Amniotic epithelial cell (primary cell): ENCODE measurements around the gene RFPL1.

Experiments used
- DNase-seq: peaks from one replicate; pipeline ENCODE4 v3.0.0-alpha.2; 2010; ENCODE audit warnings: low read depth

The RFPL1 gene

DNA sequence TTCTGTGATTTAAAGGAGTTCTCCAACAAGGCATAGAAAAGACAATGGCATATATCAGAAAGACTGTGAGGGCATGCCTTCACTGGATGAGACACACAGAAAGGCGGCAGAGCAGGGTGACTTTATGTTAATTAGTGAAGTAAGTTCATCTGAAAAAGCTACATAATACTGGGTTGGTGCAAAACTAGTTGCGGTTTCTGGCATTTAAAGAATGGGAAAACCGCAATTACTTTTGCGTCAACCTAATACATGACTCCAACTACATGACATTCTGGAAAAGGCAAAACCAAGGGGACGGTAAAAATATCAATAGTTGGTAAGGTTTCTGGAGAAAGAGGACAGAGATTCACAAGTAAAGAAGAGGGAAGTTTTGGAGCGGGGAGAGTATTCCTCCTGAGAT is 5.1 kb downstream of the RFPL1 start:
- DNase-seq = peak; percentile 43

DNA sequence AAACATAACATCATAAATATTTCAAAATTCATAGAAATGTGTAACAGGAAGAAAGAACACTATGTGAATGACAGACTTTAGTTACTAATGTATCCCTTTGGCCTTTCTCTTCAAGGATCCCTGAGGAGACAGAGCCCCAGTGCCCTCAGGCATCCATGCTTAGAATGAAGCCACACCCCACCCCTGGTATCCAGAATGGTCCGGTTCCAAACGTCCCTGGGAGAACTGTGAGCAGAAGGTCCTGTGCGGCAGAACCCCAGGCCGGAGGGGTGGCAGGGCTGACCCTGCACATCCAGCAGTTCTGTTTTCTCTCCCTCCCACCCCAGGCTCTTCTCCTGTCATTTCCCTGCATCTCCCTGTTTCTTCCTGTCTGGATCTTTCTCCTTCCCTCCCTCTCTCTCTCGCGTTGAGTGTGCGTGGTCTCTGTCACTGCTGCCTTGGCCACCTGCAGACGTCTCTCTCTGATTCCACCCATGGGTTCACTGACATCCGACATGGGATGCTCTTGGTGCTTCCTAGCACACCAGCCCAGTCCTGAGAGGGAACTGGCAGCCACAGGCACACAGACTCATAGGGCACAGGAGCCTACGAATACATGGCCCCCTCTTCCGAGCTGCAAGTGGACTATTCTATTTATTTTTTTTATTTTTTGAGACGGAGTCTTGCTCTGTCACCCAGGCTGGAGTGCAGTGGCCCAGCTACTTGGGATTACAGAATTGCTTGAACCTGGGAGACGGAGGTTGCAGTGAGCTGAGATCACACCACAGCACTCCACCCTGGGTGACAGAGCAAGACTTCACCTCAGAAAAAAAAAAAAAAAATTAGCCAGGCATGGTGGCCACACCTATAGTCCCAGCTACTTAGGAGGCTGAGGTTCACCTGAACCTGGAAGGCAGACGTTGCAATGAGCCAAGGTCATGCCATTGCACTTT is 5.7 kb downstream of the RFPL1 start:
- no peak for DNase-seq

DNA sequence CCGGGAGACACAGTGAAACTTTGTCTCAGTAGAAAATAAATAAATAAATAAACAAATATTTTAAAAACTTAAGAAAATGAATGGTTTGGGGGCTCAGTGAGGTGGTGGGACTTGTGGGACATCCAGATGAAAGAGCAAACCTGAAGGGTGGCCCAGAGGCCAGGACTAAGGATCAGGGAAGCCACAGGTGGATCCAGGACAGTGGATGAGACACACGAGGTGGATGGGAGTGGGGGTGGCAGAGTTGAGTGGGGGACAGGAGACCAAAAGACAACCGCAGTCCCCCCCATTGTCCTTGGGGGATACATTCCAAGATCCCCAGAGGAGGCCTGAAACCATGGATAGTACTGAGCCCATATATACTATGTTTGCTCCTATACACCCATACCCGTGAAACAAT is 7.1 kb downstream of the RFPL1 start:
- no peak for DNase-seq

DNA sequence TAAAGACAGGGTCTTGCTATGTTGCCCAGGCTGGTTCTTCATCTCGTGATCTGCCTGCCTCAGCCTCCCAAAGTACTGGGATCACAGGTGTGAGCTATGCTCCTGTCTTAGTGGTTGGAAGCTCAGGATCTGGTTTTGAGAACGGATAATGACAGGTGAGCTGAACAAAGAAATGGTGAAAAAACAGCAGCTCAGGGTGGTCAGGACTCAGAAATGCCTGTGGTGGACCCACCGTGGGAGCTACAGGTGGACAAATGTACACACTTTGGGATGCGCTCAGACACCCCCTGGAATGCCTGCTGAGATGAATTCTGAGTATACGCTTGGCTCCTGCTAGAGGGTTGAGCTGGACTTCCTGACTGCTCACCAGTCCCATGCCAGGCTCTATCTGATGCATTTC is 9.5 kb downstream of the RFPL1 start:
- DNase-seq = no peak

DNA sequence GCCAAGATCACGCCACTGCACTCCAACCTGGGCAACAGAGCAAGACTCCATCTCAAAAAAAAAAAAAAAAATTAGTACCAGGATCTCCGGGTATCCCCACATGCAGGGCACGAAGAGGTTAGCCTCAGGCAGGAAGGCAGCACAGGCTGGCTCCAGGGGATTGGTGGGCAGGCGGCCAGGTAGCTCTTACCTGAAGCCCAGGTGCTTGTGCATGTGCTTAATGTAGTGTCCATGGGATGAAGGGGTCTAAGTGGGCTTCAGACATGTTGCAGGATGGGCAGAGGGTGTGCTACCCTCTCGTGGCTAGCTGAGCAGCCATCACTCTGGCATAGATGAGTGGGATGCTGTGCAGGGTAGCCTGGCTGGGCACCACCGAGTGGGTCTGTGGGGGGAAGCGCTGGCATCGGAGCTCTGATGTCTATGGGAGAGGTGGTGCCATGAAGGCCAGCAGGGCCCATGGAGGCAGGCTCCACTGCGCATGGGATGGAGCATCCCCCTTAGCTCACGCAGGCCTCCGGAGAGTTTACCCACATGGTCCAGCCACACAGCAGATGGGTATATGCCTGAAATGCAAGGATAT is 11.0 kb downstream of the RFPL1 start:
- DNase-seq = no peak

DNA sequence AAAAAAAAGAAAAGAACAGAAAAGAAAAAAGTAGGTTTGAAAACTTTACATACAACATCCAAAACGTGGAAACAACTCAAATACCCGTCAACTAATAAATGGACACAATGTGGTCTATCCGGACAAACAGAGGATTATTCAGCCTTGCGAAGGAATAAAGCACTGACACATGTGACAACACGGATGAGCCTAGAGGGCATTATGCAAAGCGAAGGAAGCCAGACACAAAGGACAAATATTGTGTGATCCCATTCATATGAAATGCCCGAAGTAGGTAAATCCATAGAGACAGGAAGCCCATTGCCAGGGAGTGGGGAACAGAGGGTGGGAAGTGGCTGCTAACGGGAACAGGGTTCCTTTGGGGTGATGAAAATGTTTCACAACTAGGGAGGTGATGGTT is 11.8 kb downstream of the RFPL1 start:
- no peak for DNase-seq

DNA sequence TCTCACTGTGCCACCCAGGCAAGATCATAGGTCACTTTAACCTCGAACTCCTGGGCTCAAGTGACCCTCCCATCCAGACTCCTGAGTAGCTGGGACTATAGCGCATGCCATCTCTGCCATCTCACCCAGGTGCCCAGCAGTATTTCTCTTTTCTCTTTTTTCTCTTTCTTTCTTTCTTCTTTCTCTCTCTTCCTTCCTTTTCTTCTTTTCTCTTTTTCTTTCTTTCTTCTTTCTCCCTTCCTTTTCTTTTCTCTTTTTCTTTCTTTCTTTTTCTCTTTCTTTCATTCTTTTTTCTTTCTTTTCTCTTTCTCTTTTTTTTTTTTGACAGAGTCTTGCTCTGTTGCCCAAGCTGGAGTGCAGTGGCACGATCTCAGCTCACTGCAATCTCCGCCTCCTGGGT is 13.5 kb downstream of the RFPL1 start:
- DNase-seq = no peak

DNA sequence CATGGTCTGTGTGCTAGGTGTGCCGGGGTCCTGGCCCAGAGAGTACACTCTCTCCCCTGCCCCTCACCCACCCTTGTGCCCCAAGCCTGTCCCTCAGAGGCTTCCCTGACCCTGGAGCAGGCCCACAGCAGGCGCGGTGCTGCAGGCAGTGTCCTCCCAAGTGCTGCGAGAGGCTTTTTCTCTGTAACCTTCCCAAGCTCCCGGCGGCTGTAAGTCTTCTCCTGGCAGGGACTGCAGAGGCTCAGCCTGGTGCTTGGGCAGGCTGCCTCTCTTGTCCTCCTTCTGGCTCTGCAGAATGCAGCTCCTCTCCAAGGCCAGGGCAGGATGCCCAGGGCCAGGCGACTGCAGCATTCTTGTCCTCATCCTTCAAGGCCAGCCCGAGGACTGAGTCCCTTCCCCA is 15.9 kb downstream of the RFPL1 start:
- DNase-seq = no peak

DNA sequence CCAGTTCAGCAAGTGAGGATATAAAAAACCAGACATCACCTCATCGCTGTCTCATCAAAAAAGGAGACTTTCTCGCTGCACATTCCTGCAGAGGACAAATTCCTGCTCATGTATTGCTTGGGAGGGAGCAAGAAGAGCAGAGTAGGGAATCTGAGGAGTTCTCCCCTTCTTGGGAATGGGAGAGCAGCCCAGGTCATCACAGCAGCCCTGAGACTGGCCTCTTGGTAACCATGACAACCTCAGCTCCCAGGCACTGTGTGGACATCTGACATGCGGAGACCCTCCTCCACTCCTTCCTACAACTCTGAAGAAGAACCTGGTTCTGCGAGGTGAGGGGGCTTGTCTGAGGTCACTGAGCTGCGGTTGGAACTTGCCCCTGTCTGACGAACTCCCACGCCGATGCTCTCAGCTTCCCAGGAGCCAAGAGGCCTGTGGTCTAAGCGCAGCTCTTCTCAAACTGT is 17.9 kb downstream of the RFPL1 start:
- DNase-seq = peak; percentile 42

DNA sequence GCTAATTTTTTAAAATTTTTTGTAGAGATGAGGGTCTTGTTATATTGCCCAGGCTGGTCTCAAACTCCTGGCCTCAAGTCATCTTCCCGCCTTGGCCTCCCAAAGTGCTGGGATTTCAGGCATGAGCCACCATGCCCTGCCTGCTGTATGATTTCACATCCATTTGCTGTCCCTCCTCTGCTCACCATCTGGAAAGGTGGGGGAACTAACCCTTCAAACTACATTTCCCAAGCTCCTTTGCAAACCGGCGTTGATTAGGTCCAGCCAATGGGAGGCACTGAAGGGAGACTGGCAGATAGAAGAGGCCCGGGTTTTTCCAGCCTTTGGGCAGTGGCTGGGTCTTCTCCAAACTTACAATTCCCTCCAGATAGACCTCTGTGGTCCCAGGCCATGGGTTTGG is 19.3 kb downstream of the RFPL1 start:
- peak; percentile 59 for DNase-seq

DNA sequence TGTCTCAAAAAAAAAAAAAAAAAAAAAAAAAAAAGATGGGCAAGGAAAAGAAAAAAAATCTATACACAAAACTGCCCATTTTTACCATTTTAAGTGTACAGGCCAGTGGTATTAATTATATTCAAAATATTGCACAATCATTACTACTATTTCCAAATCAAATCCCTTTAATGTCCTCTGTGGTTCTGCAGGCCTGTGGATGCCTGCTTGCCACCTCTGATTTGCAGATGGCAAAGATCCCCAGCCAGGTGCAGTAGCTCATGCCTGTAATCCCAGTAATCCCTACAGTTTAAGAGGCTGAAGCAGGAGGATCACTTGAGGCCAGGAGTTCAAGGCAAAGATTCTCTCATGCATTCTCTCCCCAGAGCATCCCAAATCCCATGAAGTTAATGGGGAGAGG is 20.2 kb downstream of the RFPL1 start:
- DNase-seq = peak; percentile 63

DNA sequence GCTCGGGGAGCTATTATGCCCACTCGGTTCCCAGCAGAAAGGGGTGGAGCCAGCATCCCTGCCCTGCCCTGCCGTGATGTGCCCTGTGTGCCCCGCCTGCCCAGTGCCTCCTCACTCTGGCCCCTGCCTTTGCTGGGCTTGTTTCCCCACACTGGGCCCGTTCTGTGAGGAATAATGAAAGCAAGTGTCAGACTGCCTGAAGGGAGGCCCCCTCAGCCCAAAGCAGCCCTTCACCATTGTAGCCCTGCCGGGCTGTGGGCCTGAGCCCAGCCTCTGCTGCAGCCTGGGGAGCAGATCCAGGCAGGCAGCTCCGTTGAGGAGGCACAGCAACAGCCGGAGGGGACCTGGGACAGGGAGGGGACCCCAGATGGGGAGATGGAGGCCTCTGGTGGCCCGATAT is 21.4 kb downstream of the RFPL1 start:
- no peak for DNase-seq

DNA sequence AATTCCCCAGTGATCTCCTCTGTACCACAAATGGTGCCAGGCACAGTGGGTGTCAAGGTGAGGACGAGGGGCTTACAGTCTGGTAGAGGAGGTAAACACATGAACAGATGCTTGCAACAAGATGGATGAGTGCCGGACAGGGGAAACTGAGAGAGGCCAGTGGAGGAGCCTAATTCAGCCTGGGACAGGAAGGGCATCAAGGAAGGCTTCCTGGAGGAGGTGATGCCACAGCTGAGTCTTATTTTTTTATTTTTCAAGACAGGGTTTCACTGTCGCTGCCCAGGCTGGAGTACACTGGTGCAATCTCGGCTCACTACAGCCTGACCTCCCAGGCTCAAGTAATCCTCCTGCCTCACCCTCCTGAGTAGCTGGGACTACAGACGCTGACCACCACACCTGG is 22.9 kb downstream of the RFPL1 start:
- no peak for DNase-seq

DNA sequence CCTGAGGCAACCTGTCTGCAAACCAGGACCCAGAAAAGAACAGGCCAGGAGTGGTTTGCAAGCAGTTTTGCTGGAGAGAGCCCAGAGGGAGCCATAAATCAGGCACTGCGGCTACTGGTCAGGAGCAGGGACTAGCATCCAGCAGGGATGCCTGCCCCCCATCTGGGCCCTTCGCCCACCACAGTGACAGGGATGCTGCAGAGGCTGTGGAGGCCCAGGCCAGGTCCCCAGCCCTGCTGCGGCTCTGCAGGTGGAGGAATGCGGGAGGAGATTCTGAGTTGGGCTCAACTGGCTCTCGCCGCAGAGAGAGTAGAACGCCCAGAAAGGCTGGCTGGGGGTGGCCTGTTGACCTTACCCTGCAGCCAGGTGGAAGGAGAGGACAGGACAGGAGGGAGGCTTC is 25.2 kb downstream of the RFPL1 start:
- no peak for DNase-seq

DNA sequence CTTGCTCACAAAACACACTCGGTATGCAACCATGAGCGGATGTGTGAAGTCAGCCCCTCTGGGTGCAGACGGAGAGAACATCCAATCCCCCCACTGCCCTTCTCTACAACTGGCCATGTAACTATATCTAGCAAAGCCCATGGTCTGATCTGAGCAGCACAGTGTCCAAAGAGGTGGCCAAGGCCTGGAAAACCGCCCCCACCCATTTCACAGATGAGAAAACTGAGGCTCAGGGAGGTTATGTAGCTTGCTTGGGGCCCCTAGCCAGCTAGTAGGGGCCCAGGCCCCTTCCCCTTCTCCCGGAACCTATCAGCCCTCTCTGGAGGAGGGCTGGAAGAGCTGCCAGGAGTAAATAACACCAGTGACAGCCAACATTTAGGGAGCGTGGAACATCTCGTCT is 26.2 kb downstream of the RFPL1 start:
- DNase-seq = no peak

DNA sequence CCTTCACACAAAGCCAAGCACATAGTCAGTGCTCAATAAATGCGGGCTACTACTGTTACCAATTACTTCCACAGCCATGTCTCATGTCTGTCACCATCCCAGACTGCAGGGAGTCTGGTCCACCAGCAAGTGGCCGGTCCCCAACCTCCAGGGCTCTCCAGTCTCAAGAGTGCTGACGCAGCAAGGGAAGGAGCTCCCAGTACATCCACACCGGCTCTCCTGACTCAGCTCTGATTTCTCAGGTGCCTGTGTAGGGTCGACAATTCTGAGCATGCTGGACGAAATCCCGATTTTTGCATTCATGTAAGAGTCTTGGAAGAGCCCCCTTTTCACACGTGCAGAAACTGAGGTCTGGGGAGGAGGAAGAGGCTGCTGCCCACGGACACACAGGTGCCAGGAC is 31.4 kb downstream of the RFPL1 start:
- no peak for DNase-seq

DNA sequence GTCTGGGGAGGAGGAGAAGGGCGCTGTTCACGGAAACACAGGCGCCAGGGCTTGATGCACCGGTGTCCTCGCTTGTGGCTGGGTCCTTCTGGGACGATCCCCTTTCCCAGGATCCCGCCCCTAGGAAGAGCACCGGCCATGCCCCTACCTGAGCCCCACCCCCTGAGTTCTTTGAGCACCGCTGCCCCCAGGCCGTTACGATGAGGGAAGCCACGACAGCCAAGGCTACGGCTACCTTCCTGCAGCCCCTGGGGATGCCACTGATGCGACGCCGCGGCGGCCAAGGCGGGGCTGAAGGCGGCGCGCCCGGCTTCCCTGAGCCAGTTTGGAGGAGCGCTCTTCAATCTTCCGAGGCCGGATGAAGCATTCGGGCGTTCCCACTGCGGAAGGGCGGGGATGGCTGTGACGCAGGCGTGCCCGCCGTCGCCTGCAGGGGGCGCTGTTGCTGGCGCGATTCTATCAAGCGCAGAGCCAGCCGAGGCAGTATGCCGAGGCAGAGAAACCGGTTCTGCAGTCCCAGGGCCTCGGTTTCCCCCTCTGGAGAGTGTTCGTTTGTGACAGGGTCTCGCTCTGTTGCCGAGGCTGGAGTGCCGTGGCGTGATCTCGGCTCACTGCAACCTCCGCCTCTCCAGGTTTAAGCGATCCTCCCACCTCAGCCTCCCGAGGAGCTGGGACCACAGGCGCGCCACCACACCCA is 31.9 kb downstream of the RFPL1 start:
- DNase-seq = peak; percentile 34

DNA sequence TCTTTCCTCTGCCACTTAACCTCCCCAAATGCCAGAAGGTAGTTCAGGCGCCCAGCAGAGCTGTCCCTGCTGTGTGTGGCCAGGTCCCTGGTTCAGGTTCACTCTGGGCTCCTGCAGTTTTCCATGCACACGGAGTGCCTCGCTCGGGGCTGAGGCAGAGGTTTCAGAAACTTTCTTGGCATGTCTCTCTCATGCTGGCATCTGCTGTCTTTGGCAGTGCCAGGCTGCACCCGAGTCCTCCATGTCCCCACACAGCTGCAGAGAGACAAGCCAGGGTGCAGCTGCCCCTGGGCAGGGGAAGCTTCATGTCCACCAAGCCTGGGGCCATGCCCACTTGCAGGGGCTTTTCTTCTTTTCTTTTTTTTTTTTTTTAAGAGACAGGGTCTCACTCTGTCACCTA is 34.6 kb downstream of the RFPL1 start:
- no peak for DNase-seq

DNA sequence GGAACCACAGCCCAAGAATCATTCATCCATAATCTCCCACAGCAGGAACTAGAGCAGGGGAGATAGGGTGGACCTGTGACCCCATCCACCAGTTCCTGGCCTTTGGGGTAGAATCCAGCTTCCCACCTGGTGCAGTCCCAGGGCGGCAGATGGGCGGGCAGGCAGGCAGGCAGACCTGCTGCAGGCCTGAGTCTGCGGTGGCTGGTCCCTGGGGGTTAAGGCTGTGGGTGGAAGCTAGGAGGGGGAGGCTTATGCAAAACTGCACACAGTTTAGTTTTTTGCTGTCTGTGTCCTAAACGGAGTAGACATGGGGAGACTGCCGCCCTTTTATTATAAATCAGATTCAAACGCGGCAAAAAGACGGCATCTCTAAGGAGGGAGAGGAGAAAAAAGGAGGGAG is 37.2 kb downstream of the RFPL1 start:
- no peak for DNase-seq

DNA sequence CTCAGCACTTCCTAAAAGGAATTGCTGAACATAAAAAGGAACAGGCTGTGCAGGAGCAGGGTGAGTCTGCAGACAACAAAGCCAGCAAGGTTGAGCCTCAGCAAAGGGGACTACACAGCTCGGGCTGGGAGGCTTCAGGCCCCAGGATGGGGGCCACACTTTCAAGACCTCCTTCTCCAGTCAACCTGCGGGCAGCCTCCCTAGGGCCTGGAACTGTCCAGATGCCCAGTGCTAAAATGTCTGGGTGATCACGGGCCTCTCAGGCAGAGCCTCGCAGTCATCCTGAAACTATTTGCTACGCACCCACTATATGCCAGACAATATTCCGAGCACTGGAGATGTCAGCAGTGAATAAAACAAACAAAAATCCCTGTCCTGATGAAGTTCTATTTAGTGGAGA is 37.7 kb downstream of the RFPL1 start:
- DNase-seq = peak; percentile 24

DNA sequence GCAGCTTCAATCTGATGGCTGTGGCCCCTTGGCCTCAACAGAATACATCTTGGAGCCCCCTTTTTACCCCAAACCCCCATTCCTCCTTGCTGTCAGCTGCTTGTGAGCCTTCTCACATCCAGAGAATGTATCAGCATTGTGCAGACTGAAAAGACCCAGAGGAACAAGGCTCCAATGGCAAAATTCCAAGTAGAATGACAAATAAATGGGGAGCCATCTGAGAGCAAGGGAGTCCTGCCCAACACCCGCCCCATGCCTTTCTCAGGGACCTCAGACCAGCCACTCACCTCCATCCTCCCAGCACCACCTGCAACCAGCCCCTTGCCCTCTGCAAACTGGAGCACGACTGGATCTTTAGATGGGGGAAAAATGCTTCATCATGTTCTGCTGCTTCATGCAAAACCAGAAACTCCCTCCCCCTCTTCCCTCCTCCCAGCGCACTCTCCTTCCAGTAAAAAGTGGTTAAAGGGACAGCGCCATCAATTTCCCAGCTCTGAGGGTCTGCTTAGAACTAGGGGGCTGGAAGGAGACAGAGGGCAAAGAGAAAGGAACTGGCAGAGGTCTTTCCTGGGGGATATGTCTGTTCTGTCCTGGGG is 39.4 kb downstream of the RFPL1 start:
- DNase-seq = no peak
